Activated T-helper 1 cell treated with anti-CD3 and anti-CD28 coated beads, Interleukin-2, amount 50 U/mL, for 16 hours (primary cell): Measurements from ENCODE around the gene ELOVL3.
A peak's percentile ranks its signal among the peaks of the same experiment; 100 is the strongest.
"Not testable (repeated sequence)": the region's sequence is repeated elsewhere in the genome, so short reads cannot be mapped to it uniquely, and the experiment has no call there.

Experiments
- DNase-seq, 2 donors: peaks; one replicate each; pipeline ENCODE4 v3.0.0-alpha.2; 2020; ENCODE audit warnings: low read depth in 1 of 2, low spot score in 1 of 2

ELOVL3 gene, protein sequence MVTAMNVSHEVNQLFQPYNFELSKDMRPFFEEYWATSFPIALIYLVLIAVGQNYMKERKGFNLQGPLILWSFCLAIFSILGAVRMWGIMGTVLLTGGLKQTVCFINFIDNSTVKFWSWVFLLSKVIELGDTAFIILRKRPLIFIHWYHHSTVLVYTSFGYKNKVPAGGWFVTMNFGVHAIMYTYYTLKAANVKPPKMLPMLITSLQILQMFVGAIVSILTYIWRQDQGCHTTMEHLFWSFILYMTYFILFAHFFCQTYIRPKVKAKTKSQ

GRCh38 chr10:102225646-102226541 lies at the start of gene ELOVL3:
Gene ELOVL3, plus strand, starts transcription at chr10:102226299. Its CDS starts 250 bp downstream, at chr10:102226549.
- DNase-seq = peak; percentile 67 to 73

GRCh38 chr10:102184606-102185005 lies 41.5 kb upstream of the ELOVL3 start:
- DNase-seq = no peak

- no peak for DNase-seq
These were observed 40.8 kb upstream of the ELOVL3 start for GRCh38 chr10:102185272-102185671.

DNA sequence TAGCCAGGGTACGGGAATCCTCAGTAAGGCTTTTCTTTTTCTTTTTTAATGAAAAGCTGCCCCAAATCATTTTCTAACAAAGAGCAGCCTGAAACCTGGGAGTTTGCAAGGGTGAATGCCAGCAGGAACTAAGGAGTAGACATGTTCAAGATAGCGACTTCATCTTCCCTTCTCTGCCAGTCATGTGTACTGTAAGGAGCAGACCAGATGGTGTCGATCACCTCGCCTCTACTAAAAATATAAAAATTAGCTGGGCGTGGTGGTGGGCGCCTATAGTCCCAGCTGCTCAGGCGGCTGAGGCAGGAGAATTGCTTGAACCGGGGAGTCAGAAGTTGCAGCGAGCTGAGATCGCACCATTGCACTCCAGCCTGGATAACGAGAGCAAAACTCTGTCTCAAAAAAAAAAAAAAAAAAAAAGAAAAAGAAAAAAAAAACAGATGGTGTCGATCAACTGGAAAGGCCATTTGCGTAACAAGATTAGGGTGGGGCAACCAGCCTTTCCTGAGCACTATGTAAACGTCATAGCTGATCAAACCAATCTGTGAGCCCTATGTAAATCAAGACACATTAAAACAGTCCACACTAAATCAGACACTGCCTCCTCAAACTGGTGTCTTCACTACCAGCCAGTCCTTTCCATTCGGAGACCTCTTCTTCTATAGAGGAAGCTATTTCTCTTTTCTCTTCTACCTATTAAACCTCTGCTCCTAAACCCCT lies 40.1 kb upstream of the ELOVL3 start:
- no peak for DNase-seq

DNA sequence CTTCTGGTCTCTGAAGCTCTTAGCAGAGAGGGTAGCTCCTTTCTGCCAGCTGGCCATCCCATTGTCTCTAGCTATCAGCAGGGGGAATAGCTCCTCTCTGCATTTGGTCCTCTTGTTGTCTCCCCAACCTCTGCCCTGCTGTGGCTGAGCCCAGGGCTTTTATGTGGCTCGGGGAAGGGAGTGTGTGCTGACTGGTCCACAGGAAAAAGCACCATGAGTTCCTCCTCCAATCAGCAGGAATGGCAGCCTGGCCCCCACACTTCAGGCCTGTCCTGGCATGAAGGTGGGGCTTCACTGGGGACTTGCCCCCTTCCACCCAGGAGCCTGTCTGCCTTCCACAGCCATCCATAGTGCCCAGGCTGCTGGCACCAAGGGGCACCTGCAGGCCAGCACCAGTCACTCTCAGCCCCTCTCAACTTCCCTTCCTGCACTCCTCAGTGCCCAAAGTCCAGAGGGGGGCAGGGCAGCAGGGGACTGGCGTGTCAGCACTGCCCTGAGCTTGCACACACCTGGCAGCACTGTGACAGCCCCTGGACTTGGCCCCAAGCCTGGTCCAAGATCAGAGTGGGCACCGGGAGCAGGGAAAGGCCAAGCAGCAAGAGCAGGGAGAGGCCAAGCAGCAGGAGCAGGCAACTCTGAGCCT lies 37.7 kb upstream of the ELOVL3 start:
- no peak for DNase-seq

DNA sequence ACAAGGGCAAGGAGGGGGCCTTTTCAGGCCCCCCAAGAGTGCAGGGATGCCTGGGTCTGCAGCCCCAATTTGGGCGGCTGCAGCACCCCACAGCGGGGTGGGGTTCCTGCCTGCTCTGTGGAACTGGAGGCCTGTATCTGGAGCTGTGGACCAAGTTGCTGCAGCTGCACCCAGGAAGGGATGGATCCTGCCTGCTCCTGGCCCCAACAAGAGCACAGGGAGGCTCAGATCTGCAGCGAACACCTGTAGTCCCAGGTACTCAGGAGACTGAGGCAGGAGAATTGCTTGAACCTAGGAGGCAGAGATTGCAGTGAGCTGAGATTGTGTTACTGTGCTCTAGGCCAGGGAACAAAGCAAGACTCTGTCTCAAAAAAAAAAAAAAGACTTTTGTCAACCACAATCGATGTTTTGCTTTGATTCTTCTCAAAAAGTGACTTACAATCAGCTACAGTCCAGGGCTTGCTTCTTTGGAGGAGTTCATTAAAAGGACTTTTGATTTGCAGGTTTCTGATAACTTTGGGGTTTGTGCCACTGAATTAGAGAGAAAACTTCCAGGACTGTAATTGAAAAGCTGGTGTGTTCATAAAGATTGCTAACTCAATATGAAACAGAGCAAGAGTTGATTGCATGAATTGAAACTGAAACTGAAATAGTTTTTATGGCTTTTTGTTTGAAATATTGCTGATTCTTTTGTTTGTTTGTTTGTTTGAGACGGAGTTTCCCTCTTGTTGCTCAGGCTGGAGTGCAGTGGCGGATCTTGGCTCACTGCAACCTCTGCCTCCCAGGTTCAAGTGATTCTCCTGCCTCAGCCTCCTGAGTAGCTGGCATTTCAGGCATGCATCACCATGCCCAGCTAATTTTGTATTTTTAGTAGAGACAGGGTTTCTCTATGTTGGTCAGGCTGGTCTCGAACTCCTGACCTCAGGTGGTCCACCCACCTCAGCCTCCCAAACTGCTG lies 36.9 kb upstream of the ELOVL3 start:
- not testable (repeated sequence) for DNase-seq

GRCh38 chr10:102191956-102192355 lies 34.1 kb upstream of the ELOVL3 start:
- no peak for DNase-seq

GRCh38 chr10:102195296-102195870 lies 30.7 kb upstream of the ELOVL3 start:
- DNase-seq = no peak

- no peak for DNase-seq
These were observed 29.2 kb upstream of the ELOVL3 start for GRCh38 chr10:102196893-102197292.

- no peak for DNase-seq
These were observed 28.1 kb upstream of the ELOVL3 start for GRCh38 chr10:102198027-102198426.

GRCh38 chr10:102200751-102201640 lies 25.1 kb upstream of the ELOVL3 start:
- DNase-seq = no peak

- no peak for DNase-seq
These were observed 23.7 kb upstream of the ELOVL3 start for GRCh38 chr10:102202386-102202785.

DNA sequence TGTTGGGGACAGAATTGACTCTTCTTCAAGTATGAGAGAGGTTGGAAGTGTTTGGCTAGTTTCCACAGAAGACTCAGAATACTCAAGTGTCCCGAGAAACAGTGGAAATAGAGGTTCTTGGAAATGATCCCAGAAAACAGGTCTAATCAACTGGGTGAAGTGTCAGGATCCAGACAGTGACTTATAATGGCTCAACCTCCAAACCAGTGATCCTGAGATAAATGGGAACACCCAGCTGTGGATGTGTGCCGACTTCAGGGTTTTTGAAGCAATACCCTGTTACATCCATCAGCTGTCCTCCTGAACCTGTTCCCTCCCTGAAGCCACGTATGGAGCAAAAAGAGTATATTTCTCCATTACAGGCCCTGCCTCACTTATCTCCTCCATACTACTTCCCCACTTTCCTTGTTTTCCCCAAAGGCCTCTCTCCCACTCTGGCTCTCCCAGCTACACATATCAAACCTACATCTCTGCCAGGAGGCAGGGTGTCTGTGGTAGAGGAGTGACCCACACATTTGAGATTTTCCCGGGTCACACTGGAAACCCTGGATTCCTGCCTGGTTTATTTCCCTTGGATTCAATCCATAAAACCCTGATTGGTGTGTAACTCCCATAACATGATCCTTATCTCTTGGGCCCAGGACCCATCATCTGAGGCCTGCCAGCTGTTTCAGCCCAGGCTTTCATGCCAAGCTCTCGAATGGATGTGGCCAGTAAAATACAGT lies 17.6 kb upstream of the ELOVL3 start:
- no peak for DNase-seq

GRCh38 chr10:102211615-102212299 lies 14.3 kb upstream of the ELOVL3 start:
- DNase-seq = no peak

DNA sequence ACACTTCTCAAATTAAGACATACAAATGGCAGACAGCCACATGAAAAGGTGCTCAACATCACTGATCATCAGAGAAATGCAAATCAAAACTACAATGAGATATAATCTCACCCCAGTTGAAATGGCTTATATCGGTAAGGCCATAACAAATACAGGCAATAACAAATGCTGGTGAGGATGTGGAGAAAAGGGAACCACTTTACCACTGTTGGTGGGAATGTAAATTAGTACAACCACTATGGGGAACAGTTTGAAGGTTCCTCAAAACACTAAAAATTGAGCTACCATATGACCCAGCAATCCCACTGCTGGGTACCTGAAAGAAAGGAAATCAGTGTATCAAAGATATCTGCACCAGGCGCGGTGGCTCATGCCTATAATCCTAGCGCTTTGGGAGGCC lies 12.5 kb upstream of the ELOVL3 start:
- DNase-seq = not testable (repeated sequence)

- no peak for DNase-seq
These were observed 6.7 kb upstream of the ELOVL3 start for GRCh38 chr10:102219370-102219769.

GRCh38 chr10:102220612-102221011 lies 5.5 kb upstream of the ELOVL3 start:
- no peak for DNase-seq
